GM23338 (cell line): ENCODE data around the gene ATP10B. TPM values are rescaled to one million over a fixed set of nuclear protein-coding genes. Genes with fewer than 3 reads are reported as not detected.

Source experiments
- ATAC-seq: fragments of 200-7000 bp; cut with Tn5 transposase; 3 replicates; pipeline ENCODE4 v1.9.1; 2020
- DNase-seq: peaks from one replicate; pipeline ENCODE4 v3.0.0-alpha.2; 2015; ENCODE audit warnings: low spot score
- H2AFZ ChIP-seq: fragments of 200-600 bp; sonication (generic); 2 replicates; pipeline ENCODE4 v1.8.0; 2016; ENCODE audit warnings: antibody characterized with exemption, mild to moderate bottlenecking, moderate library complexity
- H3F3A ChIP-seq: fragments of 200-600 bp; sonication (generic); replicated peaks from 2 replicates; pipeline ENCODE4 v1.8.0; 2017; ENCODE audit warnings: antibody characterized with exemption, mixed run types, low read depth
- H3K27ac ChIP-seq: fragments of 200-600 bp; sonication (generic); 2 replicates; pipeline ENCODE4 v1.6.1; 2016; ENCODE audit warnings: low read depth
- H3K27me3 ChIP-seq: fragments of 200-600 bp; sonication (generic); 2 replicates; pipeline ENCODE4 v1.8.0; 2016; ENCODE audit warnings: mild to moderate bottlenecking, mixed run types, moderate library complexity; ENCODE audit not compliant: insufficient read depth
- H3K36me3 ChIP-seq: fragments of 200-600 bp; sonication (generic); 2 replicates; pipeline ENCODE4 v1.8.0; 2016; ENCODE audit warnings: mild to moderate bottlenecking; ENCODE audit not compliant: insufficient read depth
- H3K4me1 ChIP-seq: fragments of 200-600 bp; sonication (generic); 2 replicates; pipeline ENCODE4 v1.8.0; 2016; ENCODE audit warnings: mild to moderate bottlenecking, moderate library complexity; ENCODE audit not compliant: insufficient read depth
- H3K4me2 ChIP-seq: fragments of 200-600 bp; sonication (generic); 2 replicates; pipeline ENCODE4 v1.7.1; 2017; ENCODE audit warnings: mixed run types
- H3K4me3 ChIP-seq: fragments of 200-600 bp; sonication (generic); 2 replicates; pipeline ENCODE4 v1.6.1; 2016; ENCODE audit warnings: mixed run types
- H3K79me2 ChIP-seq: fragments of 200-600 bp; sonication (generic); replicated peaks from 2 replicates; pipeline ENCODE4 v1.8.0; 2017; ENCODE audit warnings: mild to moderate bottlenecking; ENCODE audit not compliant: insufficient read depth
- H3K9me2 ChIP-seq: fragments of 200-600 bp; sonication (generic); 2 replicates; pipeline ENCODE4 v1.8.0; 2017; ENCODE audit not compliant: insufficient read depth
- H4K20me1 ChIP-seq: fragments of 200-600 bp; sonication (generic); replicated peaks from 2 replicates; pipeline ENCODE4 v1.8.0; 2017; ENCODE audit warnings: mild to moderate bottlenecking; ENCODE audit not compliant: insufficient read depth
- H3K27ac Mint-ChIP-seq: 2 replicates; pipeline ENCODE4 v1.8.0; 2020; ENCODE audit warnings: inconsistent platforms, mild to moderate bottlenecking, moderate library complexity, mixed read lengths
- H3K27me3 Mint-ChIP-seq: 3 replicates; pipeline ENCODE4 v1.8.0; 2022; ENCODE audit warnings: low read depth, mild to moderate bottlenecking, moderate library complexity, mixed read lengths, inconsistent platforms; ENCODE audit not compliant: insufficient read depth, poor library complexity
- H3K36me3 Mint-ChIP-seq: 3 replicates; pipeline ENCODE4 v1.8.0; 2021; ENCODE audit warnings: low read depth, mild to moderate bottlenecking, inconsistent platforms, moderate library complexity, mixed read lengths
- H3K4me1 Mint-ChIP-seq: 3 replicates; pipeline ENCODE4 v1.8.0; 2020; ENCODE audit warnings: mild to moderate bottlenecking, inconsistent platforms, mixed read lengths
- H3K4me3 Mint-ChIP-seq: 3 replicates; pipeline ENCODE4 v1.8.0; 2021; ENCODE audit warnings: moderate library complexity, mild to moderate bottlenecking, inconsistent platforms, mixed read lengths
- H3K9me3 Mint-ChIP-seq: 3 replicates; pipeline ENCODE4 v1.8.0; 2020; ENCODE audit warnings: moderate library complexity, mild to moderate bottlenecking, inconsistent platforms, mixed read lengths
- CREB1 ChIP-seq: fragments of 250-450 bp; sonication (Bioruptor Pico); IDR thresholded peaks from 2 replicates; pipeline ENCODE4 v1.5.0; 2020; ENCODE audit warnings: low read depth, mild to moderate bottlenecking, moderate library complexity
- CTCF ChIP-seq, 2 experiments: fragments of 200-600 bp in 1 of 2; sonication (generic) in 1 of 2; conservative IDR thresholded peaks; 2 replicates each; pipeline versions ENCODE4 v1.5.1 to v1.6.1; 2016 to 2017; ENCODE audit warnings: antibody characterized with exemption in 2 of 2, low read depth in 2 of 2, mild to moderate bottlenecking in 2 of 2, moderate library complexity in 1 of 2
- ETS1 ChIP-seq: IDR thresholded peaks from 2 replicates; pipeline ENCODE4 v1.6.1; 2016; ENCODE audit warnings: antibody characterized with exemption
- EZH2 ChIP-seq: fragments of 200-600 bp; sonication (generic); IDR thresholded peaks from one replicate; pipeline ENCODE4 v1.8.0; 2017; ENCODE audit warnings: antibody characterized with exemption, mild to moderate bottlenecking, low read depth; ENCODE audit not compliant: unreplicated experiment
- EZH2phosphoT487 ChIP-seq: fragments of 200-600 bp; sonication (generic); IDR thresholded peaks from one replicate; pipeline ENCODE4 v1.8.1; 2018; ENCODE audit warnings: antibody characterized with exemption; ENCODE audit not compliant: unreplicated experiment
- JUNB ChIP-seq: IDR thresholded peaks from one replicate; pipeline ENCODE4 v1.6.1; 2016; ENCODE audit warnings: antibody characterized with exemption; ENCODE audit not compliant: unreplicated experiment
- NANOG ChIP-seq: IDR thresholded peaks from 2 replicates; pipeline ENCODE4 v1.6.1; 2016; ENCODE audit warnings: antibody characterized with exemption, borderline replicate concordance
- POLR2AphosphoS5 ChIP-seq: IDR thresholded peaks from 2 replicates; pipeline ENCODE4 v1.6.1; 2016; ENCODE audit warnings: antibody characterized with exemption, low read depth
- REST ChIP-seq: IDR thresholded peaks from one replicate; pipeline ENCODE4 v1.6.1; 2018; ENCODE audit warnings: antibody characterized with exemption; ENCODE audit not compliant: unreplicated experiment
- STAT1 ChIP-seq: IDR thresholded peaks from one replicate; pipeline ENCODE4 v1.6.1; 2016; ENCODE audit warnings: antibody characterized with exemption; ENCODE audit not compliant: unreplicated experiment
- ZNF114 ChIP-seq: fragments of 250-450 bp; sonication (Bioruptor Pico); IDR thresholded peaks from 2 replicates; pipeline ENCODE4 v1.5.0; 2020; ENCODE audit warnings: mild to moderate bottlenecking, moderate library complexity
- ZNF331 ChIP-seq: fragments of 250-450 bp; sonication (Bioruptor Pico); IDR thresholded peaks from 2 replicates; pipeline ENCODE4 v1.5.0; 2020; ENCODE audit warnings: low read depth, mild to moderate bottlenecking, moderate library complexity
- ZNF462 ChIP-seq: fragments of 250-450 bp; sonication (Bioruptor Pico); IDR thresholded peaks from 2 replicates; pipeline ENCODE4 v1.5.0; 2020; ENCODE audit warnings: mild to moderate bottlenecking, moderate library complexity
- polyA plus RNA-seq: library from polyadenylated mRNA; unstranded; fragments of >200 nt; fragmentation: Nextera tagmentation; extraction: Ambion mirVana; gene quantifications from 2 replicates; pipeline ENCODE4 v1.2.1, GENCODE V29; 2016
- total RNA-seq: library from RNA; depleted of rRNA; stranded (reverse); fragments of >200 nt; shearing (Covaris generic); gene quantifications from 2 replicates; pipeline ENCODE4 v1.2.3, GENCODE V29; 2014

The ATP10B gene
- total and polyA plus RNA-seq, 2 experiments from 2014 or later = 0.11 to 0.14 TPM

- no peaks in the 10 kb centered on the region for H3K9me2 ChIP-seq
- H3K4me1 Mint-ChIP-seq = peaks cover 21% of the 10 kb centered on the region
- no peaks in the 10 kb centered on the region for H3K79me2 ChIP-seq
- no peak overlapping the region for H2AFZ ChIP-seq
- ATAC-seq = peak; percentile 70
- H3K27ac ChIP-seq = no peak overlapping the region
- H3K36me3 ChIP-seq = no peaks in the 10 kb centered on the region
- H4K20me1 ChIP-seq = no peaks in the 10 kb centered on the region
- no peaks in the 10 kb centered on the region for H3K36me3 Mint-ChIP-seq
- H3F3A ChIP-seq = no peaks in the 10 kb centered on the region
- H3K4me3 Mint-ChIP-seq = no peak overlapping the region
- H3K4me2 ChIP-seq = no peak overlapping the region
- H3K27ac Mint-ChIP-seq = no peak overlapping the region; the same call in 1 of the 2 replicates
- no peaks in the 10 kb centered on the region for H3K9me3 Mint-ChIP-seq
- H3K27me3 ChIP-seq = no peaks in the 10 kb centered on the region
- H3K4me3 ChIP-seq = no peak overlapping the region
- peaks cover 9% of the 10 kb centered on the region; the same call in 1 of the 2 replicates for H3K4me1 ChIP-seq
- H3K27me3 Mint-ChIP-seq = no peaks in the 10 kb centered on the region
- DNase-seq = peak; percentile 11
- no peak for TF ChIP-seq REST
- no peak for TF ChIP-seq NANOG
- no peak for TF ChIP-seq STAT1
- no peak for TF ChIP-seq POLR2AphosphoS5
- no peak for TF ChIP-seq JUNB
- TF ChIP-seq ZNF462 (CRISPR knock-in tag) = no peak
- TF ChIP-seq CREB1 (CRISPR knock-in tag) = no peak
- TF ChIP-seq CTCF (conservative IDR thresholded peaks at IDR 0.05; ENCODE audit: low read depth in 2 of 2) = no peak
- no peak for TF ChIP-seq ZNF331
- TF ChIP-seq EZH2 = no peak
- no peak for TF ChIP-seq EZH2phosphoT487
- no peak for TF ChIP-seq ETS1
- TF ChIP-seq ZNF114 (CRISPR knock-in tag) = no peak
These were observed 107.5 kb downstream of the ATP10B start for GRCh38 chr5:160744268-160745101.
